Prostate gland (tissue), 2 donors: ENCODE measurements around the gene KRTAP13-4. TPM values are rescaled to one million over a fixed set of nuclear protein-coding genes. Genes with fewer than 3 reads are reported as not detected.

Experiments used
- DNase-seq: peaks from one replicate; pipeline ENCODE4 v3.0.0-alpha.2; 2019; ENCODE audit warnings: low spot score
- H3K27ac ChIP-seq, 2 donors: fragments of 200-600 bp; sonication (generic); 2 replicates each; pipeline ENCODE4 v1.5.1; 2017 to 2019
- H3K27me3 ChIP-seq: fragments of 200-600 bp; sonication (generic); replicated peaks from 2 replicates; pipeline ENCODE4 v1.5.1; 2019; ENCODE audit not compliant: insufficient read depth
- H3K36me3 ChIP-seq, 2 donors: fragments of 200-600 bp; sonication (generic); 1 replicate in 1 of 2; 2 replicates in 1 of 2; pipeline versions ENCODE4 v1.5.1 to v1.8.1; 2017 to 2019
- H3K4me1 ChIP-seq: fragments of 200-600 bp; sonication (generic); replicated peaks from 2 replicates; pipeline ENCODE4 v1.5.1; 2019
- H3K4me3 ChIP-seq, 2 donors: fragments of 200-600 bp; sonication (generic); 2 replicates each; pipeline ENCODE4 v1.5.1; 2017 to 2019
- H3K9me3 ChIP-seq: fragments of 200-600 bp; sonication (generic); 2 replicates; pipeline ENCODE4 v1.5.1; 2017
- POLR2A ChIP-seq: fragments of 450-650 bp; IDR thresholded peaks from one replicate; pipeline ENCODE4 v1.6.1; 2016; ENCODE audit warnings: antibody characterized with exemption, mild to moderate bottlenecking
- POLR2AphosphoS5 ChIP-seq: sonication (generic); formaldehyde crosslinking; IDR thresholded peaks from one replicate; pipeline ENCODE4 v1.6.1; 2017; ENCODE audit warnings: antibody characterized with exemption
- WGBS: methylation state at CpG from one replicate; pipeline ENCODE4 v1.1.5; 2018; 5-methylcytosine and 5-hydroxymethylcytosine counted together
- intact Hi-C: fragments of 100-400 bp; cut with DNase I; formaldehyde crosslinking; loops from one replicate; pipeline ENCODE4 v1.14.2; 2022
- total RNA-seq, 2 donors: library from RNA; depleted of rRNA; stranded (reverse); fragments of >200 nt; gene quantifications; one replicate each; pipeline ENCODE4 v1.1.0, GENCODE V29; 2016
- TF ChIP-seq, protein P1 (sequence below), 4 experiments: fragments of 200-600 bp in 2 of 4; fragments of 450-650 bp in 2 of 4; sonication (generic) in 2 of 4; IDR thresholded peaks; 1 replicate in 3 of 4; 2 replicates in 1 of 4; pipeline ENCODE4 v1.5.1; 2016 to 2019; ENCODE audit warnings: antibody characterized with exemption in 4 of 4, mild to moderate bottlenecking in 2 of 4, moderate library complexity in 2 of 4

The KRTAP13-4 gene
- total RNA-seq, 2 donors from 2014 or later, result not detected

DNA sequence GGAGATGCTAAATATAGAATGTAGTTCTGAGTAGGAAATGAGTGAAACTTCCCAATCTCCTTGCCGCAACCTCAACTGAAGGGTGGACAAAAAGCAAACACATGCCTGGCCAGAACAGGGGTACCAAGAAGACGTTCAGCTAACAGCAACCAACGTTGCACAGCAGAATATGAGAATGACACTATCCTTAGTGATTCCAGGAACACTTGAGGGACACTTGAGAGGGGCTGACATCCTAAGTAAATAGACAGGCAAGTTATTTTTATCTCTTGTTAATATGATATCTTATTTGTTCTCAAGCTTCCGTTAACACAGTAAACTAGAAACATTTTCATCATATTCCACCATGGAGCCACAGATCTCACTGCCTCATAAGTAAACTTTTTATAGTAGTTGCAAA lies 49.2 kb downstream of the KRTAP13-4 start:
- no peaks in the 10 kb centered on the region for H3K27me3 ChIP-seq
- H3K36me3 ChIP-seq, result no peaks in the 10 kb centered on the region
- H3K9me3 ChIP-seq, result no peaks in the 10 kb centered on the region
- no peak for DNase-seq
- H3K4me3 ChIP-seq, result no peak overlapping the region
- TF ChIP-seq, protein P1, sequence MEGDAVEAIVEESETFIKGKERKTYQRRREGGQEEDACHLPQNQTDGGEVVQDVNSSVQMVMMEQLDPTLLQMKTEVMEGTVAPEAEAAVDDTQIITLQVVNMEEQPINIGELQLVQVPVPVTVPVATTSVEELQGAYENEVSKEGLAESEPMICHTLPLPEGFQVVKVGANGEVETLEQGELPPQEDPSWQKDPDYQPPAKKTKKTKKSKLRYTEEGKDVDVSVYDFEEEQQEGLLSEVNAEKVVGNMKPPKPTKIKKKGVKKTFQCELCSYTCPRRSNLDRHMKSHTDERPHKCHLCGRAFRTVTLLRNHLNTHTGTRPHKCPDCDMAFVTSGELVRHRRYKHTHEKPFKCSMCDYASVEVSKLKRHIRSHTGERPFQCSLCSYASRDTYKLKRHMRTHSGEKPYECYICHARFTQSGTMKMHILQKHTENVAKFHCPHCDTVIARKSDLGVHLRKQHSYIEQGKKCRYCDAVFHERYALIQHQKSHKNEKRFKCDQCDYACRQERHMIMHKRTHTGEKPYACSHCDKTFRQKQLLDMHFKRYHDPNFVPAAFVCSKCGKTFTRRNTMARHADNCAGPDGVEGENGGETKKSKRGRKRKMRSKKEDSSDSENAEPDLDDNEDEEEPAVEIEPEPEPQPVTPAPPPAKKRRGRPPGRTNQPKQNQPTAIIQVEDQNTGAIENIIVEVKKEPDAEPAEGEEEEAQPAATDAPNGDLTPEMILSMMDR (IDR thresholded peaks at IDR 0.05), result no peak
- TF ChIP-seq POLR2AphosphoS5 (no peak), POLR2A (no peak)
- H3K27ac ChIP-seq, result no peak overlapping the region
- no peaks in the 10 kb centered on the region for H3K4me1 ChIP-seq
- 77% methylated on average over 4 of the region's 4 CpGs for WGBS
- intact Hi-C loops, result no loop called here

DNA sequence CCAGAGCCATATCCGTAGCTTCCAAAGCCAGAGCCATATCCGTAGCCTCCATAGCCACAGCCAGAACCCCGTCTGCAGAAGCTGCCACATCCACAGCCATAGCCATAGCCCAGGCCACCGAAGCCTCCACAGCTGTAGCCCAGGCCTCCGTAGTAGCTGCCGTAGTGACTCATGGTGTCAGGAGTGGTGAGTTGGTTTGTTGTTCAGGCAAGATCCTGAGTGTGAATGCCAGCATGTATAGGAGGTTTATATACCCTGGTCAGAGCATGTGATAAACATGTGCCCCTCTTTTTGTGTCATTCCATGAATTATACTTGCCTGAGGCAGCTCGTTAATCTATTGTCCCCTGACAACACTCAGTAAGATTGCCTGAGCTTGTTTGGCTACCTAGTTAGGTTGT lies 50.1 kb downstream of the KRTAP13-4 start, which contains the start of gene KRTAP19-1:
Gene KRTAP19-1, minus strand, starts transcription at position 223 of the 400 bp plus-strand sequence. Its CDS starts 50 bp downstream, at position 173.
- no peak for DNase-seq
- Histone ChIP-seq H3K4me3 (no peak within 1 kb of the TSS), H3K36me3 (no peaks in the 10 kb centered on the region), H3K27me3 (no peaks in the 10 kb centered on the region), H3K27ac (no peak within 1 kb of the TSS), H3K4me1 (no peaks in the 10 kb centered on the region), H3K9me3 (no peaks in the 10 kb centered on the region)
- 74% methylated on average over 7 of the region's 7 CpGs for WGBS
- intact Hi-C loops, result no loop called here
- TF ChIP-seq, protein P1 (IDR thresholded peaks at IDR 0.05), result no peak
- TF ChIP-seq POLR2A, result no peak
- no peak for TF ChIP-seq POLR2AphosphoS5

Other genes starting within 250 kb of the KRTAP13-4 start
- gene CLDN8, start 214.1 kb upstream of the KRTAP13-4 start, total RNA-seq, result 10 to 100 TPM in 1 of 2 donors, 1 to 10 TPM in 1; 6.9 to 16.7 TPM
- not detected for gene KRTAP24-1, start 147.3 kb upstream of the KRTAP13-4 start, total RNA-seq
- not detected for gene KRTAP25-1, start 140.7 kb upstream of the KRTAP13-4 start, total RNA-seq
- not detected for gene KRTAP26-1, start 109.9 kb upstream of the KRTAP13-4 start, total RNA-seq
- gene KRTAP27-1, start 92.5 kb upstream of the KRTAP13-4 start, total RNA-seq, result not detected
- not detected for gene KRTAP23-1, start 81.6 kb upstream of the KRTAP13-4 start, total RNA-seq
- gene KRTAP13-2, start 57.9 kb upstream of the KRTAP13-4 start, total RNA-seq, result not detected
- gene KRTAP13-1, start 34.2 kb upstream of the KRTAP13-4 start, total RNA-seq, result not detected
- gene KRTAP13-3, start 4.3 kb upstream of the KRTAP13-4 start, total RNA-seq, result not detected
- not detected for gene KRTAP15-1, start 10.1 kb downstream of the KRTAP13-4 start, total RNA-seq
- gene KRTAP19-1, start 50.1 kb downstream of the KRTAP13-4 start, total RNA-seq, result not detected
- not detected for gene KRTAP19-2, start 57.2 kb downstream of the KRTAP13-4 start, total RNA-seq
- gene KRTAP19-3, start 61.8 kb downstream of the KRTAP13-4 start, total RNA-seq, result not detected
- not detected for gene KRTAP19-4, start 66.9 kb downstream of the KRTAP13-4 start, total RNA-seq
- not detected for gene KRTAP19-5, start 71.9 kb downstream of the KRTAP13-4 start, total RNA-seq
- not detected for gene KRTAP19-6, start 111.6 kb downstream of the KRTAP13-4 start, total RNA-seq
- not detected for gene KRTAP19-7, start 131.1 kb downstream of the KRTAP13-4 start, total RNA-seq
- not detected for gene KRTAP22-2, start 160.2 kb downstream of the KRTAP13-4 start, total RNA-seq
- not detected for gene KRTAP6-3, start 162.2 kb downstream of the KRTAP13-4 start, total RNA-seq
- not detected for gene KRTAP6-2, start 168.7 kb downstream of the KRTAP13-4 start, total RNA-seq
- gene KRTAP22-1, start 170.9 kb downstream of the KRTAP13-4 start, total RNA-seq, result not detected
- gene KRTAP6-1, start 183.7 kb downstream of the KRTAP13-4 start, total RNA-seq, result not detected
- not detected for gene KRTAP20-1, start 186.2 kb downstream of the KRTAP13-4 start, total RNA-seq
- gene KRTAP20-4, start 190.4 kb downstream of the KRTAP13-4 start, total RNA-seq, result not detected
- not detected for gene KRTAP20-2, start 205.0 kb downstream of the KRTAP13-4 start, total RNA-seq
- not detected for gene KRTAP20-3, start 212.6 kb downstream of the KRTAP13-4 start, total RNA-seq